C4-2B (cell line): Measurements from ENCODE around the gene AGPAT3.

Experiments used
- CTCF ChIP-seq: fragments of 450-650 bp; conservative IDR thresholded peaks from 2 replicates; pipeline ENCODE4 v1.5.1; 2017; ENCODE audit warnings: mild to moderate bottlenecking
- ZFX ChIP-seq: fragments of 450-650 bp; IDR thresholded peaks from 2 replicates; pipeline ENCODE4 v1.6.1; 2017

DNA sequence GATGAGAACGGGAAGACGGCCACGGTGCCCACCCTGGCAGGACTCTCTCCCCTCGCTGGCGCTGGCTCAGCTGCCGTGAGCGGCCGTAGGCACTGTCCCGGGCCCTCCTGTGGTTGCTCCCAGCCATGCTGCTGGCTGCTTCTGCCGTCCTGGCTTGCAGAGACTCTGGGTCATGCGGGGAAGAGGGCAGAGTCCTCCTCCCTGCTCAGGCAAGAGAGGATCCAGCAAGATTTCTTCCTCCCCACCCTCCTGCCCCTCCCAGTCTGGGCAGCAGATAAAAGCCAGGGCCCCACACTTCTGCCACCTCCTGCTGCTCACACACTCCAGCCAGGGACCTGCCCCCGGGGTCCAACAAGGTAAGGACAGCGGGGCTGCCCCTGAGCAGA, 60.1 kb downstream of the AGPAT3 start:
- TF ChIP-seq CTCF (no peak), ZFX (no peak)
